ENCODE measurements around the gene CCL18.
"Not testable (repeated sequence)": the region's sequence is repeated elsewhere in the genome, so short reads cannot be mapped to it uniquely, and the experiment has no call there.

Gene CCL18

GRCh38 chr17:36063786-36064541, at the start of gene CCL18:
CCL18 (plus strand) TSS chr17:36064272; CDS start chr17:36064343, 71 bp downstream.
- no peak for DNase-seq (ENCODE audit: low read depth in 3 of 3)

GRCh38 chr17:36014946-36015345, 49.1 kb upstream of the CCL18 start:
- DNase-seq (ENCODE audit: low read depth in 3 of 3) = no peak

- not testable (repeated sequence) for DNase-seq (ENCODE audit: low read depth in 3 of 3)
These were observed 48.2 kb upstream of the CCL18 start for GRCh38 chr17:36015895-36016294.

- no peak for DNase-seq (ENCODE audit: low read depth in 3 of 3)
These were observed 47.5 kb upstream of the CCL18 start for GRCh38 chr17:36016555-36016954.

GRCh38 chr17:36017799-36018198, 46.3 kb upstream of the CCL18 start, which contains the start of gene CCL23:
CCL23 (minus strand) TSS chr17:36017972; CDS start chr17:36017897, 75 bp downstream.
- no peak for DNase-seq (ENCODE audit: low read depth in 3 of 3)

GRCh38 chr17:36019423-36019822, 44.6 kb upstream of the CCL18 start:
- no peak for DNase-seq (ENCODE audit: low read depth in 3 of 3)

- no peak for DNase-seq (ENCODE audit: low read depth in 3 of 3)
These were observed 39.8 kb upstream of the CCL18 start for GRCh38 chr17:36024106-36024869.

- no peak for DNase-seq (ENCODE audit: low read depth in 3 of 3)
These were observed 36.3 kb upstream of the CCL18 start for GRCh38 chr17:36027761-36028160.

- no peak for DNase-seq (ENCODE audit: low read depth in 3 of 3)
These were observed 33.1 kb upstream of the CCL18 start for GRCh38 chr17:36030956-36031355.

- no peak for DNase-seq (ENCODE audit: low read depth in 3 of 3)
These were observed 29.9 kb upstream of the CCL18 start for GRCh38 chr17:36034127-36034526.

- DNase-seq (ENCODE audit: low read depth in 3 of 3) = no peak
These were observed 27.8 kb upstream of the CCL18 start for GRCh38 chr17:36036235-36036634.

GRCh38 chr17:36048066-36048465, 16.0 kb upstream of the CCL18 start:
- DNase-seq (ENCODE audit: low read depth in 3 of 3) = no peak

- no peak for DNase-seq (ENCODE audit: low read depth in 3 of 3)
These were observed 14.4 kb upstream of the CCL18 start for GRCh38 chr17:36049643-36050042.

GRCh38 chr17:36055171-36055570, 8.9 kb upstream of the CCL18 start:
- no peak for DNase-seq (ENCODE audit: low read depth in 3 of 3)

- no peak for DNase-seq (ENCODE audit: low read depth in 3 of 3)
These were observed 8.1 kb upstream of the CCL18 start for GRCh38 chr17:36055921-36056520.

GRCh38 chr17:36057911-36058310, 6.2 kb upstream of the CCL18 start:
- DNase-seq (ENCODE audit: low read depth in 3 of 3) = no peak

- no peak for DNase-seq (ENCODE audit: low read depth in 3 of 3)
These were observed 4.7 kb upstream of the CCL18 start for GRCh38 chr17:36059406-36059805.

GRCh38 chr17:36060816-36061215, 3.3 kb upstream of the CCL18 start:
- no peak for DNase-seq (ENCODE audit: low read depth in 3 of 3)

GRCh38 chr17:36066365-36066985, 2.4 kb downstream of the CCL18 start:
- DNase-seq (ENCODE audit: low read depth in 3 of 3) = no peak

- DNase-seq (ENCODE audit: low read depth in 3 of 3) = no peak
These were observed 4.5 kb downstream of the CCL18 start for GRCh38 chr17:36068524-36068923.

- DNase-seq (ENCODE audit: low read depth in 3 of 3) = no peak
These were observed 5.1 kb downstream of the CCL18 start for GRCh38 chr17:36069136-36069535.

GRCh38 chr17:36070427-36070826, 6.4 kb downstream of the CCL18 start:
- DNase-seq (ENCODE audit: low read depth in 3 of 3) = no peak
